Keratinocyte (primary cell): ENCODE measurements around the gene AHRR. TPM values are rescaled to one million over a fixed set of nuclear protein-coding genes. Genes with fewer than 3 reads are reported as not detected.

Experiments
- DNase-seq: peaks from one replicate; pipeline ENCODE4 v3.0.0-alpha.2; 2011; ENCODE audit warnings: low read depth, missing footprints, low spot score
- FAIRE-seq: peaks from 2 replicates; lab custom pipeline; 2011; peaks lifted over from hg19 to GRCh38; lab: Jason Lieb, UNC
- H2AFZ ChIP-seq: 2 replicates; pipeline ENCODE4 v1.6.0; 2012; ENCODE audit warnings: low read length, control low read depth, inconsistent platforms; ENCODE audit not compliant: control insufficient read depth
- H3K27ac ChIP-seq: 2 replicates; pipeline ENCODE4 v1.5.1; 2011; ENCODE audit warnings: low read length; ENCODE audit not compliant: control insufficient read depth, insufficient read depth
- H3K27me3 ChIP-seq: 3 replicates; pipeline ENCODE4 v1.6.0; 2011; ENCODE audit warnings: low read length; ENCODE audit not compliant: control insufficient read depth, insufficient read depth; ENCODE audit errors: extremely low read depth
- H3K36me3 ChIP-seq, 2 experiments: 2 replicates in 1 of 2; 3 replicates in 1 of 2; pipeline ENCODE4 v1.5.1; 2011; ENCODE audit warnings: low read length in 2 of 2, mild to moderate bottlenecking in 1 of 2; ENCODE audit not compliant: control insufficient read depth in 2 of 2, insufficient read depth in 2 of 2; ENCODE audit errors: extremely low read depth in 1 of 2
- H3K4me1 ChIP-seq: 3 replicates; pipeline ENCODE4 v1.5.1; 2011; ENCODE audit warnings: low read length; ENCODE audit not compliant: control insufficient read depth, insufficient read depth; ENCODE audit errors: extremely low read depth
- H3K4me2 ChIP-seq: 3 replicates; pipeline ENCODE4 v1.6.0; 2011; ENCODE audit warnings: low read depth, low read length; ENCODE audit not compliant: control insufficient read depth, insufficient read depth; ENCODE audit errors: extremely low read depth
- H3K4me3 ChIP-seq, 3 experiments: fragments of 200-600 bp in 1 of 3; sonication (generic) in 1 of 3; 2 replicates in 2 of 3; 3 replicates in 1 of 3; pipeline ENCODE4 v1.5.1; 2011 to 2016; ENCODE audit warnings: low read length in 3 of 3, mild to moderate bottlenecking in 3 of 3, control low read depth in 2 of 3, inconsistent platforms in 1 of 3, low read depth in 1 of 3, mixed read lengths in 1 of 3, mixed run types in 1 of 3, moderate library complexity in 1 of 3; ENCODE audit not compliant: control insufficient read depth in 2 of 3, insufficient read depth in 2 of 3; ENCODE audit errors: extremely low read depth in 1 of 3
- H3K79me2 ChIP-seq: 2 replicates; pipeline ENCODE4 v1.6.0; 2012; ENCODE audit warnings: low read length; ENCODE audit not compliant: control insufficient read depth, insufficient read depth
- H3K9ac ChIP-seq: 3 replicates; pipeline ENCODE4 v1.6.0; 2011; ENCODE audit warnings: low read length; ENCODE audit not compliant: control insufficient read depth, insufficient read depth; ENCODE audit errors: extremely low read depth
- H3K9me1 ChIP-seq: 3 replicates; pipeline ENCODE4 v1.6.0; 2011; ENCODE audit warnings: low read length; ENCODE audit not compliant: control insufficient read depth, insufficient read depth; ENCODE audit errors: extremely low read depth
- H3K9me3 ChIP-seq: 2 replicates; pipeline ENCODE4 v1.5.1; 2012; ENCODE audit warnings: low read depth, low read length; ENCODE audit not compliant: control insufficient read depth
- H4K20me1 ChIP-seq: 3 replicates; pipeline ENCODE4 v1.6.0; 2011; ENCODE audit warnings: low read length; ENCODE audit not compliant: control insufficient read depth, insufficient read depth; ENCODE audit errors: extremely low read depth
- EZH2 ChIP-seq: IDR thresholded peaks from one replicate; pipeline ENCODE4 v1.6.1; 2012; ENCODE audit warnings: inconsistent platforms, mild to moderate bottlenecking, low read length, moderate library complexity
- dilution Hi-C: fragments of 300-500 bp; cut with MboI; formaldehyde crosslinking; loops from one replicate; pipeline ENCODE4 v1.7.0; 2020; ENCODE audit warnings: low sequenced_read_pairs; ENCODE audit not compliant: extremely low pct_ligation_motif_present
- polyA plus RNA-seq, 5 experiments: library from polyadenylated mRNA; depleted of rRNA in 3 of 5; stranded (reverse) in 3 of 5; stranded (forward) in 1 of 5; unstranded in 1 of 5; fragments of >200 nt; gene quantifications; 1 replicate in 1 of 5; 2 replicates in 3 of 5; 3 replicates in 1 of 5; pipeline versions ENCODE4 v1.2.1 to v1.2.3, GENCODE V29; 2011 to 2012; ENCODE audit warnings: missing spikeins in 2 of 5, low read depth in 1 of 5, low replicate concordance in 1 of 5
- TF ChIP-seq, protein P1 (sequence below), 3 experiments: IDR thresholded peaks in 1 of 3; conservative IDR thresholded peaks in 1 of 3; optimal IDR thresholded peaks in 1 of 3; 2 replicates in 2 of 3; 3 replicates in 1 of 3; pipeline versions ENCODE3 to v1.5.1; 2011; ENCODE audit warnings: low read length in 3 of 3, mild to moderate bottlenecking in 3 of 3, moderate library complexity in 2 of 3, control low read depth in 1 of 3, inconsistent platforms in 1 of 3; ENCODE audit not compliant: insufficient read depth in 2 of 3; ENCODE audit errors: extremely low read depth in 1 of 3

AHRR gene
- polyA plus RNA-seq, 1 donor (not counting 4 experiments of a cell fraction or from before 2014, with no cell fraction given): 0.24 TPM

DNA sequence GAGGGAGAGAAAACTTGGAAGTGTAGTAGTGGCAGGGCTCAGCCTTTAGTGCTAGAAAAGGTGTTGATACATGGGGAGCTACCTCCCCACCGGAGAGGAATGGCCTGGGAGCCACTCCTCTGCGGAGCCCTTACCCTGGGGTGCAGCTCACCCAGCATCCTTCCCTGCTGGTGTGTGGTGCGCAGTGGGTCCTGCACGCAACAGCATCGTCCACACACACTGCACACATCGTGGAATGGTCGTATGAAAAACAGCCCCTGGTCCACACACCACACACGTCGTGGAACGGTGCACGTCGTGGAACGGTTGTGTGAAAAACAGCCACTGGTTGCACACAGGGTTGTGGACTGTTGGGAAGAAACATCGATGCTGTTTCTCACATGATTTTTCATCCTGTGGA, 16.1 kb upstream of the AHRR start:
- Histone ChIP-seq H3K9ac (no peak overlapping the region), H4K20me1 (peaks cover 27% of the 10 kb centered on the region), H3K4me2 (no peak overlapping the region), H2AFZ (no peak overlapping the region), H3K27ac (no peak overlapping the region), H3K36me3 (peaks cover 17 to 24% of the 10 kb centered on the region in 2 experiments), H3K79me2 (peaks cover 48% of the 10 kb centered on the region), H3K9me1 (peaks cover 2% of the 10 kb centered on the region), H3K4me1 (peaks cover 11% of the 10 kb centered on the region), H3K9me3 (no peaks in the 10 kb centered on the region), H3K4me3 (no peak overlapping the region), H3K27me3 (no peaks in the 10 kb centered on the region)
- DNase-seq (no peak), FAIRE-seq (no peak)
- no peak for TF ChIP-seq EZH2
- TF ChIP-seq, protein P1, sequence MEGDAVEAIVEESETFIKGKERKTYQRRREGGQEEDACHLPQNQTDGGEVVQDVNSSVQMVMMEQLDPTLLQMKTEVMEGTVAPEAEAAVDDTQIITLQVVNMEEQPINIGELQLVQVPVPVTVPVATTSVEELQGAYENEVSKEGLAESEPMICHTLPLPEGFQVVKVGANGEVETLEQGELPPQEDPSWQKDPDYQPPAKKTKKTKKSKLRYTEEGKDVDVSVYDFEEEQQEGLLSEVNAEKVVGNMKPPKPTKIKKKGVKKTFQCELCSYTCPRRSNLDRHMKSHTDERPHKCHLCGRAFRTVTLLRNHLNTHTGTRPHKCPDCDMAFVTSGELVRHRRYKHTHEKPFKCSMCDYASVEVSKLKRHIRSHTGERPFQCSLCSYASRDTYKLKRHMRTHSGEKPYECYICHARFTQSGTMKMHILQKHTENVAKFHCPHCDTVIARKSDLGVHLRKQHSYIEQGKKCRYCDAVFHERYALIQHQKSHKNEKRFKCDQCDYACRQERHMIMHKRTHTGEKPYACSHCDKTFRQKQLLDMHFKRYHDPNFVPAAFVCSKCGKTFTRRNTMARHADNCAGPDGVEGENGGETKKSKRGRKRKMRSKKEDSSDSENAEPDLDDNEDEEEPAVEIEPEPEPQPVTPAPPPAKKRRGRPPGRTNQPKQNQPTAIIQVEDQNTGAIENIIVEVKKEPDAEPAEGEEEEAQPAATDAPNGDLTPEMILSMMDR (optimal IDR thresholded peaks at IDR 0.05 in 1 of 3, IDR thresholded peaks at IDR 0.05 in 1 of 3, conservative IDR thresholded peaks at IDR 0.05 in 1 of 3; ENCODE audit: extremely low read depth in 1 of 3, insufficient read depth in 2 of 3, low read length in 3 of 3): no peak
- dilution Hi-C loops: no loop called here

DNA sequence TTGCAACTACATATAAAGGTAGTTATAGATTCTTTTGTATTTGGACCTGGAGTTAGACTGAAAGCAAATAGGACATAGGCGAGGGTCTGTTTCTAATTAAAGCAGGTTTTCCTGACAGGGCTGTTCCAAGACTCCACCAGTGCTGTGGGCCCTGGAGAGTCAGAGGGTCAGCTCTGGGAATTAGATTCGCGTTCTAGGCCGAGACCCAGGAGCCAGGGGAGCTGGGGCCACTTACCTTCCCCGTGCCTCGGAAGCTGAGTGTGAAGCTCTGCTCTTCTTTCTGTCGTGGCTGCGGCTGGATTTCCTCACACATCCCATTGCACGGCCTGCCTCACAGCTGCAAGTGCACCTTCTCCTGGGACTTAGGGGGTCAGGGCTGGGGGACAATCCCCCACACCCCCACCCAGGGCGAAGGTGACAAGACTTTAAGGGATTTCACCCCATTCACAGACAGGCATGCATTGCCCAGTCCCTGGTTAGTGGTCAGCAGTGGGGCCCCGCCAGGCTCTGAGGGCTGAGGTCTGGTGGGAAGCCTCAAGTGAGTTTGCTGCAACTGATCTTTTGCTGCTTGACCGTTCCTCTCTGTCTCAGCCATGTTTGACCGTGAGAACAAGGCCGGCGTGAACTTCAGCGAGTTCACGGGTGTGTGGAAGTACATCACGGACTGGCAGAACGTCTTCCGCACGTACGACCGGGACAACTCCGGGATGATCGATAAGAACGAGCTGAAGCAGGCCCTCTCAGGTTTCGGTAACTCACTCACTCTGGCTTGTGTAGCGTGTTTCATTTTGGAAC, 15.3 kb upstream of the AHRR start:
- Histone ChIP-seq H3K4me2 (no peak overlapping the region), H3K4me1 (peaks cover 11% of the 10 kb centered on the region), H3K4me3 (no peak overlapping the region), H3K27me3 (no peaks in the 10 kb centered on the region), H3K9me3 (no peaks in the 10 kb centered on the region), H4K20me1 (peaks cover 28% of the 10 kb centered on the region), H2AFZ (no peak overlapping the region), H3K9ac (no peak overlapping the region), H3K79me2 (peaks cover 46% of the 10 kb centered on the region), H3K9me1 (peaks cover 2% of the 10 kb centered on the region), H3K27ac (no peak overlapping the region), H3K36me3 (peaks cover 25 to 27% of the 10 kb centered on the region in 2 experiments)
- DNase-seq (no peak), FAIRE-seq (no peak)
- dilution Hi-C loops: no loop called here
- TF ChIP-seq, protein P1 (optimal IDR thresholded peaks at IDR 0.05 in 1 of 3, IDR thresholded peaks at IDR 0.05 in 1 of 3, conservative IDR thresholded peaks at IDR 0.05 in 1 of 3; ENCODE audit: extremely low read depth in 1 of 3, insufficient read depth in 2 of 3, low read length in 3 of 3): no peak
- no peak for TF ChIP-seq EZH2
